Endodermal cell (in vitro differentiated cells): ENCODE measurements around the gene REPS2. TPM values are rescaled to one million over a fixed set of nuclear protein-coding genes. Genes with fewer than 3 reads are reported as not detected.

Experiments
- DNase-seq: peaks from one replicate; pipeline ENCODE4 v3.0.0-alpha.2; 2017
- H3K27ac ChIP-seq: 2 replicates; pipeline ENCODE4 v1.5.1; 2013; ENCODE audit warnings: mild to moderate bottlenecking, low read depth, low read length, moderate library complexity
- H3K27me3 ChIP-seq: 2 replicates; pipeline ENCODE4 v1.6.1; 2013; ENCODE audit warnings: mild to moderate bottlenecking, low read length, moderate library complexity; ENCODE audit not compliant: insufficient read depth, control insufficient read depth, poor library complexity, severe bottlenecking
- H3K36me3 ChIP-seq: 2 replicates; pipeline ENCODE4 v1.7.0; 2013; ENCODE audit warnings: mild to moderate bottlenecking, low read length, moderate library complexity; ENCODE audit not compliant: control insufficient read depth, insufficient read depth
- H3K4me1 ChIP-seq: one replicate; pipeline ENCODE4 v1.7.0; 2013; ENCODE audit warnings: low read length; ENCODE audit not compliant: control insufficient read depth, insufficient read depth
- H3K4me3 ChIP-seq: 2 replicates; pipeline ENCODE4 v1.5.1; 2013; ENCODE audit warnings: mild to moderate bottlenecking, low read length, moderate library complexity
- H3K9ac ChIP-seq: 2 replicates; pipeline ENCODE4 v1.6.1; 2013; ENCODE audit warnings: mild to moderate bottlenecking, low read length, moderate library complexity; ENCODE audit not compliant: poor library complexity, severe bottlenecking; ENCODE audit errors: extremely low read depth
- H3K9me3 ChIP-seq: 2 replicates; pipeline ENCODE4 v1.6.1; 2013; ENCODE audit warnings: mild to moderate bottlenecking, low read length, moderate library complexity; ENCODE audit not compliant: control insufficient read depth
- H3K27ac Mint-ChIP-seq: 2 replicates; pipeline ENCODE4 v1.8.0; 2020; ENCODE audit warnings: mixed read lengths
- H3K27me3 Mint-ChIP-seq: 2 replicates; pipeline ENCODE4 v1.8.0; 2021; ENCODE audit warnings: mild to moderate bottlenecking, mixed read lengths; ENCODE audit not compliant: insufficient read depth
- H3K36me3 Mint-ChIP-seq: 2 replicates; pipeline ENCODE4 v1.8.0; 2020; ENCODE audit warnings: low read depth, mixed read lengths
- H3K4me1 Mint-ChIP-seq: 2 replicates; pipeline ENCODE4 v1.8.0; 2020; ENCODE audit warnings: mixed read lengths
- H3K4me3 Mint-ChIP-seq: 2 replicates; pipeline ENCODE4 v1.8.0; 2020; ENCODE audit warnings: mild to moderate bottlenecking, moderate library complexity, mixed read lengths
- H3K9me3 Mint-ChIP-seq: 2 replicates; pipeline ENCODE4 v1.8.0; 2020; ENCODE audit warnings: mild to moderate bottlenecking, mixed read lengths
- WGBS, 2 experiments: methylation state at CpG; one replicate each; pipeline versions ENCODE4 v1.1.5 to v1.1.7; 2013; ENCODE audit warnings: missing lambda C conversion rate in 2 of 2, mixed read lengths in 1 of 2; ENCODE audit not compliant: insufficient coverage in 1 of 2, insufficient read length in 1 of 2; 5-methylcytosine and 5-hydroxymethylcytosine counted together
- total RNA-seq, 2 donors: library from RNA; stranded (reverse); fragmentation: NEBNext Ultra II Directional in 1 of 2; extraction: Animal tissue kit (Norgen Biotek cat#: 25700) in 1 of 2; gene quantifications; 2 replicates in 1 of 2; 3 replicates in 1 of 2; pipeline ENCODE4 v1.2.1, GENCODE V29; 2021
- TF ChIP-seq, protein P1 (sequence below): fragments of 200-600 bp; sonication (generic); conservative IDR thresholded peaks from 2 replicates; pipeline ENCODE4 v1.5.0; 2021; ENCODE audit warnings: antibody characterized with exemption, mild to moderate bottlenecking

REPS2 gene
- total RNA-seq, 2 donors from 2014 or later: 4.3 to 16.6 TPM

DNA sequence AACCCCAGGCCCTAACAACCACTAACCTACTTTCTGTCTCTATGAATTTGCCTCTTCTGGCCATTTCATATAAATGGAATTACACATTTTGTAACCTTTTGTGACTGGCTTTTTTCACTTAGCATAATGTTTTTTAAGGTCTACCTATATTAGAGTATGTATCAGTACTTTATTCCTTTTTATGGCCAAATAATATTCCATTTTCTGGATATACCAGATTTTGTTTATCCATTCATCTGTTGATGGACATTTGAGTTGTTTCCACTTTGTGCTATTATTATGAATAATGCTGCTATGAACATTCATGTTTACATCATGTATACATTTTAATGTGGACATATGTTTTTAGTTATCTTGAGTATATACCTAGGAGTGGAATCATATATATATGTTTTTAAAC is 35.5 kb downstream of the REPS2 start:
- no peaks in the 10 kb centered on the region for H3K4me1 ChIP-seq
- H3K9ac ChIP-seq: no peak overlapping the region
- H3K4me3 Mint-ChIP-seq: no peak overlapping the region
- TF ChIP-seq, protein P1, sequence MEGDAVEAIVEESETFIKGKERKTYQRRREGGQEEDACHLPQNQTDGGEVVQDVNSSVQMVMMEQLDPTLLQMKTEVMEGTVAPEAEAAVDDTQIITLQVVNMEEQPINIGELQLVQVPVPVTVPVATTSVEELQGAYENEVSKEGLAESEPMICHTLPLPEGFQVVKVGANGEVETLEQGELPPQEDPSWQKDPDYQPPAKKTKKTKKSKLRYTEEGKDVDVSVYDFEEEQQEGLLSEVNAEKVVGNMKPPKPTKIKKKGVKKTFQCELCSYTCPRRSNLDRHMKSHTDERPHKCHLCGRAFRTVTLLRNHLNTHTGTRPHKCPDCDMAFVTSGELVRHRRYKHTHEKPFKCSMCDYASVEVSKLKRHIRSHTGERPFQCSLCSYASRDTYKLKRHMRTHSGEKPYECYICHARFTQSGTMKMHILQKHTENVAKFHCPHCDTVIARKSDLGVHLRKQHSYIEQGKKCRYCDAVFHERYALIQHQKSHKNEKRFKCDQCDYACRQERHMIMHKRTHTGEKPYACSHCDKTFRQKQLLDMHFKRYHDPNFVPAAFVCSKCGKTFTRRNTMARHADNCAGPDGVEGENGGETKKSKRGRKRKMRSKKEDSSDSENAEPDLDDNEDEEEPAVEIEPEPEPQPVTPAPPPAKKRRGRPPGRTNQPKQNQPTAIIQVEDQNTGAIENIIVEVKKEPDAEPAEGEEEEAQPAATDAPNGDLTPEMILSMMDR: no peak
- no peaks in the 10 kb centered on the region for H3K36me3 ChIP-seq
- no peaks in the 10 kb centered on the region for H3K36me3 Mint-ChIP-seq
- H3K9me3 ChIP-seq: no peaks in the 10 kb centered on the region
- H3K27me3 ChIP-seq: no peaks in the 10 kb centered on the region
- no peak overlapping the region for H3K27ac ChIP-seq
- no peak for DNase-seq
- H3K27ac Mint-ChIP-seq: no peak overlapping the region
- H3K4me1 Mint-ChIP-seq: no peaks in the 10 kb centered on the region
- H3K27me3 Mint-ChIP-seq: no peaks in the 10 kb centered on the region
- H3K4me3 ChIP-seq: no peak overlapping the region
- H3K9me3 Mint-ChIP-seq: peaks cover 2% of the 10 kb centered on the region

DNA sequence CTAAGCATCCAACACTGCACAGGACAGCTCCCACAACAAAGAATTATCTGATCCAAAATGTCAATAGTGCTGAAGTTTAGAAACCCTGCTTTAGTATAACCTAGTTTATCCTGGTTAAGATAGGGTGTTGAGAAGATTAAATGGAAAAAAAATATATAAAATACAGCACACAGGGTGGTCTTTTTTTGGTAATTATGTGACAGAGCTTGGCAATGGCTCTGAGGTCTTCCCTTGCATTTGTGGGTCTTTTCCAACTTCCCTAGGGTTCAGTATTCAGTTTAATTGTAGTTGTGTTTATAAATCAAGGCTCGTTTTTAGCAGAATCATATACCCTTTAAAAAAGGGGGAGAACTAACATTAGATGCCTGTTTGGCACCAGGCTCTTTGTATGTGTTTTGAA is 36.6 kb downstream of the REPS2 start:
- H3K36me3 ChIP-seq: no peaks in the 10 kb centered on the region
- 83% methylated on average over 1 of the region's 1 CpG; no CpG with 5 or more reads in 1 of the 2 experiments for WGBS, 2 experiments
- no peak overlapping the region for H3K4me3 ChIP-seq
- DNase-seq: no peak
- no peaks in the 10 kb centered on the region for H3K27me3 ChIP-seq
- Mint-ChIP-seq H3K4me1 (no peaks in the 10 kb centered on the region), H3K9me3 (peaks cover 5% of the 10 kb centered on the region), H3K36me3 (peaks cover 3% of the 10 kb centered on the region), H3K4me3 (no peak overlapping the region), H3K27me3 (no peaks in the 10 kb centered on the region), H3K27ac (no peak overlapping the region)
- TF ChIP-seq, protein P1: no peak
- no peak overlapping the region for H3K27ac ChIP-seq
- no peak overlapping the region for H3K9ac ChIP-seq
- no peaks in the 10 kb centered on the region for H3K9me3 ChIP-seq
- H3K4me1 ChIP-seq: no peaks in the 10 kb centered on the region

DNA sequence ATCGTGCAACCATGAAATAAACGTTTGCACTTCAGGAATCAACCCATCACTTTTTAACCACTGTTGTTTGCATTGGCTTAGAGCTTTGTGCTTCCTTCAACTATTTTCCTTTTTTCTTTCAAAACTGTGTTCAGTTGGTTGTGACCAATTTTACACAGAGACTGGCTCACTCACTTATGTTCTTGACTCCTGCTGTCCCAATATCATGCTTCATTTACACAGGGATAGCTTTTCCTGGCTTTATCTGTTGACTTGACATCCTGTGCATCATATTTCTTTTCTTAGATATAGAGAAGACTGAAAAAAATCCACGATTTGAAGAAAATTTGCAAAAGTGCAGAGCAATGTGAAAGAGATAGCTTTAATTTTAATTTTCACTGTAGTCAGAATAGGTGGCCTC is 38.8 kb downstream of the REPS2 start:
- peaks cover 4% of the 10 kb centered on the region for H3K36me3 Mint-ChIP-seq
- no peak overlapping the region for H3K4me3 Mint-ChIP-seq
- no peak overlapping the region for H3K27ac Mint-ChIP-seq
- Histone ChIP-seq H3K9me3 (no peaks in the 10 kb centered on the region), H3K36me3 (no peaks in the 10 kb centered on the region), H3K27ac (no peak overlapping the region), H3K4me3 (no peak overlapping the region), H3K27me3 (no peaks in the 10 kb centered on the region), H3K4me1 (no peaks in the 10 kb centered on the region), H3K9ac (no peak overlapping the region)
- 78% methylated on average over 3 of the region's 3 CpGs; no CpG with 5 or more reads in 1 of the 2 experiments for WGBS, 2 experiments
- DNase-seq: no peak
- no peaks in the 10 kb centered on the region for H3K27me3 Mint-ChIP-seq
- H3K4me1 Mint-ChIP-seq: no peaks in the 10 kb centered on the region
- H3K9me3 Mint-ChIP-seq: peaks cover 6% of the 10 kb centered on the region
- TF ChIP-seq, protein P1: no peak
